HFFc6 (cell line): ENCODE measurements around the gene KIAA2012. TPM values are rescaled to one million over a fixed set of nuclear protein-coding genes. Genes with fewer than 3 reads are reported as not detected.

Experiments
- DNase-seq: peaks from one replicate; pipeline ENCODE4 v3.0.0-alpha.2; 2018
- H3K27ac Mint-ChIP-seq: 2 replicates; pipeline ENCODE4 v1.8.0; 2020; ENCODE audit warnings: mild to moderate bottlenecking, mixed read lengths
- H3K27me3 Mint-ChIP-seq: 2 replicates; pipeline ENCODE4 v1.8.0; 2021; ENCODE audit warnings: mild to moderate bottlenecking, moderate library complexity, mixed read lengths; ENCODE audit not compliant: insufficient read depth
- H3K36me3 Mint-ChIP-seq: 2 replicates; pipeline ENCODE4 v1.8.0; 2021; ENCODE audit warnings: low read depth, mixed read lengths
- H3K4me1 Mint-ChIP-seq: 2 replicates; pipeline ENCODE4 v1.8.0; 2020; ENCODE audit warnings: low read depth, mixed read lengths
- H3K4me3 Mint-ChIP-seq: 2 replicates; pipeline ENCODE4 v1.8.0; 2020; ENCODE audit warnings: mild to moderate bottlenecking, moderate library complexity, mixed read lengths
- H3K9me3 Mint-ChIP-seq: 2 replicates; pipeline ENCODE4 v1.8.0; 2020; ENCODE audit warnings: mild to moderate bottlenecking, mixed read lengths
- CTCF ChIP-seq: fragments of 200-600 bp; sonication (generic); IDR thresholded peaks from 2 replicates; pipeline ENCODE4 v1.5.0; 2021; ENCODE audit warnings: antibody characterized with exemption, mild to moderate bottlenecking
- total RNA-seq, 6 experiments: library from RNA; stranded (reverse); fragmentation: NEBNext Ultra II Directional; extraction: Animal tissue kit (Norgen Biotek cat#: 25700); gene quantifications; 2 replicates in 1 of 6; 3 replicates in 5 of 6; pipeline ENCODE4 v1.2.3, GENCODE V29; 2021

KIAA2012 gene
- total RNA-seq, 6 experiments from 2014 or later: 0.09 to 0.40 (median 0.26) TPM

- no peak for DNase-seq
- Mint-ChIP-seq H3K9me3 (no peaks in the 10 kb centered on the region; the same call in 1 of the 2 replicates), H3K36me3 (peaks cover 10% of the 10 kb centered on the region; the same call in 1 of the 2 replicates), H3K27ac (peak overlapping the region; percentile 14), H3K27me3 (peaks cover 6% of the 10 kb centered on the region), H3K4me3 (no peak overlapping the region), H3K4me1 (peaks cover 13% of the 10 kb centered on the region)
- TF ChIP-seq CTCF: no peak
Measured at GRCh38 chr2:202249521-202250253, 176.6 kb downstream of the KIAA2012 start.

DNA sequence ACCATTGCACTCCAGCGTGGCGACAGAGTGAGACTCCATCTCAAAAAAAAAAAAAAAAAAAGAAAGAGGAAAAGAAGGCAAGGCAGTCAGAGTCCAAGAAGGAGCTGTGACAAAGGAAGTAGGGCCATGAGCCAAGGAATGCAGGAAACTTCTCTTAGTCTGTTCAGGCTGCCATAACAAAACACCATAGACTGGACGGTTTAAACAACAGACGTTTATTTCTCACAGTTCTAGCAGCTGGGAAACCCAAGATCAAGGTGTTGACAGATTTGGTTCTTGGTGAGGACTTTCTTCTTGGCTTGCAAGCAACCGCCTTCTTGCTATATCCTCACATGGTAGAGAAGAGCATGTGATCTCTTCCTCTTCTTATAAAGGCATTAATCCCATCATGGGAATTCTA lies 178.4 kb downstream of the KIAA2012 start:
- TF ChIP-seq CTCF: no peak
- H3K4me3 Mint-ChIP-seq: no peak overlapping the region
- no peak for DNase-seq
- H3K36me3 Mint-ChIP-seq: peaks cover 10% of the 10 kb centered on the region; the same call in 1 of the 2 replicates
- H3K4me1 Mint-ChIP-seq: peaks cover 13% of the 10 kb centered on the region
- H3K27ac Mint-ChIP-seq: no peak overlapping the region
- H3K9me3 Mint-ChIP-seq: no peaks in the 10 kb centered on the region; the same call in 1 of the 2 replicates
- peaks cover 1% of the 10 kb centered on the region; the same call in 1 of the 2 replicates for H3K27me3 Mint-ChIP-seq

Other genes starting within 250 kb of the KIAA2012 start
- gene FZD7, start 39.4 kb upstream of the KIAA2012 start, total RNA-seq: 100 to 1,000 TPM; 111 to 147 (median 117) TPM
- gene SUMO1, start 165.3 kb downstream of the KIAA2012 start, total RNA-seq: 100 to 1,000 TPM; 135 to 153 (median 147) TPM
- 10 to 100 TPM; 50.2 to 61.9 (median 57.0) TPM for gene NOP58, start 192.5 kb downstream of the KIAA2012 start, total RNA-seq